Ammon's horn (tissue), 1 donor: ENCODE data around the gene SORT1.
"Not testable (repeated sequence)": the region's sequence is repeated elsewhere in the genome, so short reads cannot be mapped to it uniquely, and the experiment has no call there.

ENCODE experiments used
- DNase-seq: peaks from one replicate; pipeline ENCODE4 v3.0.0-alpha.2; 2016; ENCODE audit warnings: low spot score

SORT1 gene

DNA sequence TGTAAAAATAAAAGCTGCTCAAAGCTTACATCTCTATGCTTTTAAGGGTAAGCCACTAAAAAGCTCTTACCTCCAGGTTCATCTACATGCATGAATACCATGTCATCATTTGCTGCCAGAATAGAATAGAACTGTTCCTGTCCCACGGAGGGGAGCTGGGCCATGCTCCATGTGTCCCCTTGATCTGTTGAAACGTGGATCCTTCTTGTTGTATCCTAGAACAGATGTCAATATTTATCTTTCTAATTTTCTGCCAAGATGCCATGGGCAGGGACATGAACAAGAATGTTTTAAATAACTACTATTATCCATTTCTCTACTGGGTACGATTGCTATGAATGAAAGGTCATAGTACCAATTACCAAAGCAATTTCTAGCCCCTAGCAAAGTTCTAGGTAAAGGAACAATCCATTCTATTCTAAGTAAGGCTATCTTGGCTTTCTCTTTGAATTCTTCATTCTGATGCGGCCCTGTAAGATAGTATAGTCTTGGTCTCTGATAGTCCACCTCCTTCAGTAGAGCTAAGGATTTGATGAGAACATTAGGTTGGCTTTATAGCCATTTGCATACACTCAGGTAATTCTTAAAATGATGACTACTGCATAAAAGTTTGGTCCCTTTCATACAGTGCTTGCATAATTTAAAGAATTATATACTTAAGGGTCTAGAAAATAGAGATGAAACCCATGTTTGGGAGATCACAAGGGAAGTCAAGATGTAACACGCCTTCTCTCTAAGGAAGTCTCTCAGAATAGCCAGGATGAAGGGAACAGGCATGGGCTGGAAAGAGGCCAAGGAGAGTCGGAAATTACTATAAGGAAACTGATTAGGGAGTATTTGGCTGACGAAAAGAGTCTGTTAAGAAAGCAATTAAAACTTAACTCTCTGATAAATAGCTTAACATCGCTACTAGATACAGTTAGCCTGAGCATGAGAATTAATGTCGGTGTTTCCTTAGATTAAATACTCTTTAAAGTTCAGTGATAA lies 55.5 kb downstream of the SORT1 start:
- no peak for DNase-seq

DNA sequence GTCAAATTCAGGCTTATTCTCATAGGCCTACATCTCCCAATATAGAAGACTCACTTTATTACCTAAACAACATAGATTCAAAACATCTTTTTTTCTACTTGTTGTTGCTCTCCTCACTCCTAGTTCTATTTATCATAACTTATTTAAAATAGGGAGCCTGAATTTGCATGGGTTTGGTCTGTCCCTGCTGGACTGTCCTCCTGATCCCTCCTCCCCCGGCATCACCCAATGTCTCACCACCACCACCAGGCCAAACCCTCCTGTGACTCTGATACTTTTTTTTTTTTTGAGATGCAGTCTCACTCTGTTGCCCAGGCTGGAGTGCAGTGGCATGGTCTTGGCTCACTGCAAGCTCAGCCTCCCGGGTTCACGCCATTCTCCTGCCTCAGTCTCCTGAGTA lies 59.1 kb downstream of the SORT1 start:
- no peak for DNase-seq

DNA sequence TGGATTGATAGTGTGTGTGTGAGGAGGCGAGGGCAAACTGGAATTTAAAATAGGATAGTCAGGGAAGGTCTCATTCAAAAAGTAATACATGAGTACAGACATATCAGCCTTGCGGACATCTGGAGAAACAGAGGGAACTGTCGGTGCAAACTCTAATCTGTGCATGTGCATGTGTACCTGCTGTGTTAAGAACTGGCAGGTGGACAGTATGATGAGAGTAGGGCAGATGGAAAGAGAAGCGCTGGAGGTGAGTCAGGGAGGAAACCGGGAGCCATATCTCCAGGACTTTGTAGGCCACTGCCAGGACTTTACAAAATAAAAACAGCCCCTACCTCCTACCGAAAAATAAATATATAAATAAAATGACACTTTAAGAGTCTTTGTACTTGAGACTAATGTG lies 59.6 kb downstream of the SORT1 start:
- no peak for DNase-seq

DNA sequence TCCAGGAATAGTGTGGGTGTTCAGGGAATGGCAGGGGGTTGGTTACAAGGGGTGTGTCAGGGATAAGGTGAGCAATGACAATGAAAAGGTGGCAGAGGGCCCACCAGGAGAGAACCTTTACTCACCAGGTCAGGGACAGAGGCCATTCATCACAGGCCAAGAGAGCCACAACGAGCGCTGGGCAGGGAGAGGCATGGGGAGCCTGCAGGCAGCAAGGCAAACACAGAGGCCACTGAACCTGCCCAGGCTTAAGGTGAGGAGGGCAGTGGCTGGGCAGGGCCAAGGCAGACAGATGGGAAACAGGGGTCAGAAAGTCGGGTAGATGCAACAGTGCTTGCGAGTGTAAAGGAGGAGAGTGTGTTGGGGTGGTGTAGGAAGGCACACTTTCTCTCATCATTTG lies 62.6 kb downstream of the SORT1 start:
- no peak for DNase-seq

DNA sequence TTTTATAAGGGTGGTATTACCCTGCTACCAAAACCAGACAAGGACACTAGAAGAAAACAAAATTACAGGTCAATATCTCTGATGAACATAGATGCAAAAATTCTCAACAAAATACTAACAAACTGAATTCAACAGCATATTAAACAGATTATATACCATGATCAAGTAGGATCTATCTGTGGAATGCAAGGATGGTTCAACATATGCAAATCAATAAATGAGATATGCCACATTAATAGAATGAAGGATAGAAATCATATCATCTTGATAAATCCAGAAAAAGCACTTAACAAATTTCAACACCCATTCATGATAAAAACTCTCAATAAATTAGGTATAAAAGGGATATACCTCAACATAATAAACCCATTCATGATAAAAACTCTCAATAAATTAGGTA lies 66.6 kb downstream of the SORT1 start:
- DNase-seq: no peak

- DNase-seq: peak; percentile 76
Observed at GRCh38 chr1:109327285-109327684, 70.4 kb downstream of the SORT1 start.

DNA sequence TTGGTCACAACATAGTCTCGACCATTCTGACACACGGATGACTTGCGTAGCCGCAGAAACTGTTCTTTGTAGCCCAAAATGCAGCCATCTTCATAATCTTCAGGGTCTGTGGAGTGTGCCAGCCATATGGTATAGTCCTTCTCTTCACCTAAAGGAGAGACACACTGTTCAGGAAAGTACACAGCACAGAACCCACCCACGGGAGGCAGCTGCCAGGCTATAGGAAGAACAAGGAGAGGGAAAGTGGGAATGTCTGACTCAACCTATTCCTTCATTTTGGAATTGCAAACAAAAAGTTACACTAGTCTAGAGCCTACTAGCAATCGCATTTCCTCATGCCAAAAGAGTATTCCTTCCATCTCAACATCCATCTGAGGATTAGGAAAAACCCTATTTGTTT lies 74.7 kb downstream of the SORT1 start:
- DNase-seq: no peak

DNA sequence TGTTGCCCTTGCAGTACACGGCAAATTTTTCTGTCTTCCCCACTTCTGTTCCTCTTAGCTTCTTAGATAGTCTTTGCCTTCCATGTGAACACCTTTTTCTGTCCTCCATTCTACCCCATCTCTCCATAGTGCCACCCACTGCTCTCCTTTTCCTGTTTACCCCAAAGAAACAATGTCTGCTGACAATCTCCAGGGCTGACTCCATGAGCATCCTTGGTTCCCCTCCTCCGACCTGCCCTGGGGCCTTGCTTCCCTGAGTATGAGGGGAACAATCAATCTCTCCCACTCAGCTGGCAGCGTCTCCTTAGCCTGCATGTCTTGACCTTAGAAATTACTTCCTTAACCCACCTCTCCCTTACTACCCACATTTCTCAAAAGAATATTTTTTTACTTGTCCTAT lies 78.6 kb downstream of the SORT1 start:
- DNase-seq: no peak

DNA sequence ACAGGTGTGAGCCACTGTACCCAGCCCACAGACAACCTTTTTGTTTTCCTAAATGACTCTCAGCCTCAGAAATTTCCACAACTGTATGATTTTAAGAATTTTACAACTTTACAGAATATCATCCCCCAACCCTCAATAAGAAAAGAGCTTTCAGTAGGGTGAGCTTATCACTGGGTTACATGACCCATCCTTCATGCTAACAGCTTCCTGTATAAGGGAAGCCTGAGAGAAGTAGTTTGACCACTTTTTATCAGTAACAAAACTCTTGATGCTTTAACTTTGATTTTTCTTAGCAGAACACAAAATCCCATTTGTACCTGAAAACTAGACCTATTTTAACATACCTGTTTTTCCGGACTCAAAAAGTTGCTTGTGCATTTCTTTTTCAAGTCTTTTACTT lies 81.2 kb downstream of the SORT1 start:
- DNase-seq: no peak

DNA sequence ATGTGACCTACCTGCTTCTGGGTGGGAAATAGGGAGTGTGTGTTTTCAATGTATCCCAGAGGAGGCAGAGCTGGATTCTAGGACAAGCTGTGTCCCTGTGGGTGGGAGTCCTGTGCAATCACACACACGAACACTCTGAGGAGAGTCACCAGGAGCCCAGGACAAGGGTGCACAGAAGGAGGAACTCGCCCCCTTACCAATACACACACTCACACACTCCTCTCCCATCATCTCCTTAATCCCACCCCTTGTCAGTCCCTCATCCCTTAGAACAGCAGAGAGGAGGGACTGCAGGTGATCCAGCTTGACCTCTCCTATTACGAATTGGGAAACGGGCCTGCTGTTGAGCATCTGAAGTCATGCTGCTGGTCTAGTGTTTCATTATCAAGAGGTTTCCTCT lies 82.4 kb downstream of the SORT1 start:
- no peak for DNase-seq

DNA sequence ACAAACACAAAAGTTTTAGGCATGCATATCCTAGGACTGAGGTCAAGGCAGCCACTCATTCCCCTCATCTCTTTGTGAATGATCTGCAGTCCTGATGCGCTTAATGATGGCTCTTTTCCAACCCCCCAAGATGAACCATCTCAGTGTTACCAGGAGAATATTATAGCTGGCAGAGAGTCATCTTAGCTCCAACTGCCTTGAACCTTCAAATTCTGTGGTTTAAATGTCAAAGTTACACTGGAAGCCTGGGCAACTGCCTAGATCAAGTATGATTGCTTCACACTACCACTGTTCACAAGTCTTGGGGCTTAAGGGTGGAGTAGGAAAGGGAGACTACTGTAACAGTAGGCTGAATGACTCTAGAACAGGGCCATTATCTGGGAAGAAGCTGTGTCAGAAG lies 82.9 kb downstream of the SORT1 start:
- DNase-seq: no peak

- peak; percentile 96 for DNase-seq
Observed at GRCh38 chr1:109312978-109313775, 84.5 kb downstream of the SORT1 start.

DNA sequence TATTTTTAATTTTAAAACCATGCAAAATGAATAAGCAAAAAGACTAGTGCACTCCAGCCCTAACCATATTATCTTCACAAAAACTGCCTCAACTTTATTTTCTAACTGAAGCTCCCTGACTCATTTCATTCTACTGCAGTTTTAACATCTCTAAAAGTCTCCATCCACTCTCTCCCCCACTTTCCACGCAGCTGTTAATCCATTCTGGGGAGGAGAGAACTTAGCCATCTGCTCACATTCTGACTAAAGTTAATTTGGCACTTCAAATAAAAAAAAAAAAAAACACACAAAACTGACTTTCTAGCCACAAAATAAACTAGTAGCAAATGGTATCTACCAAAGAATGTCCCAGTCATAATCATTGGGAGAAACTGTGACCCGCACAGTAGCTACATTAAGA lies 85.5 kb downstream of the SORT1 start:
- no peak for DNase-seq

DNA sequence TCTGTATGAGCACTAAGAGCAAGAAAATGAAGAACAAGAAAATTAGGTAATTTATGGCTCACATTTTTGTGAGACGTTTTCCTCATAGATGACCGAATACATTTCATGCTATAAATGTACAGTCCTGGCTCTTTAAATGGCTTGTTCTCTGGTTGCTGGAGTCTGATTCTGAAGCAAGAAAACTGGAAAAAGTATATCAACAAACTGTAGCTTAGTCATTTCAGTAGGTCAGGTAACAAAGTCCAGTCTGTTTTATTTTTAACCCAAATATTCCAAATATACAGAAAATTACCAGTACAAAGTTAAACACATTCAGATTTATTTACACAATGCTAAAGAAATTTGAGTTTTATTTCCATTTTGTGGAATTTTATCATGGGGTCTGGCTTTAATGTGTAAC lies 88.4 kb downstream of the SORT1 start:
- no peak for DNase-seq

DNA sequence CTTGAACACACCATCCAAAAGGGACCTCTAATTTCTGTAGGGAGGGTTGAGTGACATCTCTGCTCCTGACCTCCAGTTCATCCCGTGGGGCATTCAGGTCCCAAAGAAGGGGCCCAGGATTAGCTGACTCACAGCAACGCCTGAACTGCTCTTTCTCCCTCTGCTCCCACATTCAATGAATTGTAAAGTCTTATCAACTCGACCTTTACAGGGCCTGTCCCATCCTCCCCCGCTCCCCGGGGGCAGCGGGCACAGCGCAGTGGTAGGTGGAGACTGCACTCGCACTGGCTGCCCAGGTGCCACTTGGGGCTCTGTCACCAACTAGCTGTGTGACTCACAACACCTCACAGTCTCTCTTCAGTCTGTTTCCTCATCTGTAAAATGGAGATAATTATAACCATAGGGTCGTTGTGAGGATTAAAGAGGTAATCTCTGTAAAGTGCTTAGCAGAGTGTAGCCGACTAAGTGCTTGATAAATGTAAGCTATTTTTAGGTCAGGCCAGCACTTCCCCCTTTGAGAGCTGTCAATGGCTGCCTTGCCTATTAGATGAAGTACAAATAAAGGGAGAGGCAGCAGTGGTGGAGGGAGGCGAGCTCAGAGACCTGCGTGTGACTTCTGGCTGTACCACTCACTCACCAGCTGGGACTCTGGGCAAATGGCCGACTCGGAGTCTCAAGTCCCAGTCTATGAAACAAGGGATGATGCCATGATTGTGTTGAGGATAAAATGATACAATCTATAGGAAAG lies 90.3 kb downstream of the SORT1 start:
- peak; percentile 85 for DNase-seq

- DNase-seq: no peak
Observed at GRCh38 chr1:109306832-109307273, 90.9 kb downstream of the SORT1 start, which contains the start of gene MYBPHL. TSS of gene MYBPHL (minus strand) at chr1:109307011. CDS start at chr1:109306991, 20 bp downstream.

- not testable (repeated sequence) for DNase-seq
Observed at GRCh38 chr1:109305991-109306390, 91.7 kb downstream of the SORT1 start.

DNA sequence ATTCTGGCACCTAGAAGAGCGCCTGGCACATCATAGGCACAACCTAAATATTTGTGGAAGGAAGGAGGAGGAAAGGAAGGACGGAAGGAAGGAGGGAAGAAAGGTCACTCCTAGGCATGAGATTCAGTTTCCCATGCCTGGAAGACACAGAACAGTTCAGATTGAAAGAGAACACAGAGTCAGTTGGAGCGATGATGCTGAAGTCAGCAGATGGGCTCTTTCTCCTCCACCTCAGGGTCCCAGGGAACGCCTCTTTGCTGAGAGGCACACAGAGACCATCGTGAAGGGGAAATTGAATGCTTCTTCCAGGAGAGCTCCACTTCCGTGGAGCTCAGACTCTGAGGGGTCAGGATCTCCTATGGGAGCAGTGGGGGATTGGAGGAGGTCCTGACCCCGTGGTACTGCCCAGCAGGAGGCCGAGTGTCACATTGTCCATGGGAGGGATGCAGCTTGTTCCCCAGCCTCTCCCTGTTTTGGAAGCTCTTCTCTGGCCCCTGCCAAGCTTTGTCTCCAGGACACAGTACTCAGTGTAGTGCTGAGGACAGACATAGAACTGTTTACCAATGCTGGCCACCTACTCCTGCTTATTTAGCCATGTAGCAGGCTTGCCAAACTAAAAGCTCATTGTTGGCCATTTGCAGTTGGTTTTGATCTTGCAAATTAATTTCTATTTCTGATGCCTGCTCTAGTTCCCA lies 93.3 kb downstream of the SORT1 start:
- peak; percentile 96 for DNase-seq

GRCh38 chr1:109301874-109302273 lies 95.8 kb downstream of the SORT1 start:
- no peak for DNase-seq

GRCh38 chr1:109300650-109301151 lies 97.0 kb downstream of the SORT1 start:
- no peak for DNase-seq
